Nephron progenitor cell (in vitro differentiated cells): Measurements from ENCODE around the gene NLK.

Experiments used
- DNase-seq: peaks from one replicate; pipeline ENCODE4 v3.0.0; 2021
- H3K27ac Mint-ChIP-seq: 2 replicates; pipeline ENCODE4 v1.8.0; 2021; ENCODE audit warnings: mild to moderate bottlenecking, moderate library complexity, mixed read lengths
- H3K27me3 Mint-ChIP-seq: 2 replicates; pipeline ENCODE4 v1.8.0; 2021; ENCODE audit warnings: mild to moderate bottlenecking, low read depth, mixed read lengths; ENCODE audit not compliant: poor library complexity
- H3K36me3 Mint-ChIP-seq: 2 replicates; pipeline ENCODE4 v1.8.0; 2021; ENCODE audit warnings: low read depth, mixed read lengths
- H3K4me1 Mint-ChIP-seq: 2 replicates; pipeline ENCODE4 v1.8.0; 2021; ENCODE audit warnings: mixed read lengths
- H3K4me3 Mint-ChIP-seq: 2 replicates; pipeline ENCODE4 v1.8.0; 2021; ENCODE audit warnings: mild to moderate bottlenecking, moderate library complexity, mixed read lengths
- H3K9me3 Mint-ChIP-seq: 2 replicates; pipeline ENCODE4 v1.8.0; 2021; ENCODE audit warnings: mild to moderate bottlenecking, moderate library complexity, mixed read lengths
- CTCF ChIP-seq: fragments of 200-600 bp; sonication (generic); IDR thresholded peaks from 2 replicates; pipeline ENCODE4 v1.5.0; 2021; ENCODE audit warnings: antibody characterized with exemption

The NLK gene

GRCh38 chr17:28141773-28142172, 99.3 kb downstream of the NLK start:
- peaks cover 3% of the 10 kb centered on the region for H3K27me3 Mint-ChIP-seq
- H3K4me3 Mint-ChIP-seq = no peak overlapping the region
- H3K36me3 Mint-ChIP-seq = peaks cover 5% of the 10 kb centered on the region
- no peaks in the 10 kb centered on the region for H3K9me3 Mint-ChIP-seq
- peaks cover 10% of the 10 kb centered on the region for H3K4me1 Mint-ChIP-seq
- DNase-seq = no peak
- TF ChIP-seq CTCF = no peak
- H3K27ac Mint-ChIP-seq = no peak overlapping the region

- Mint-ChIP-seq H3K4me1 (peaks cover 10% of the 10 kb centered on the region), H3K4me3 (no peak overlapping the region), H3K9me3 (no peaks in the 10 kb centered on the region), H3K36me3 (peaks cover 5% of the 10 kb centered on the region), H3K27me3 (peaks cover 3% of the 10 kb centered on the region), H3K27ac (peak overlapping the region; percentile 30)
- TF ChIP-seq CTCF = no peak
- no peak for DNase-seq
Measured at GRCh38 chr17:28142305-28142704, 99.8 kb downstream of the NLK start.

- no peak for DNase-seq
- peaks cover 10% of the 10 kb centered on the region for H3K4me1 Mint-ChIP-seq
Measured at GRCh38 chr17:28144019-28144418, 101.5 kb downstream of the NLK start.

GRCh38 chr17:28145348-28145747, 102.9 kb downstream of the NLK start:
- DNase-seq = no peak
- H3K36me3 Mint-ChIP-seq = peaks cover 5% of the 10 kb centered on the region
- H3K27ac Mint-ChIP-seq = no peak overlapping the region
- no peak overlapping the region for H3K4me3 Mint-ChIP-seq
- peaks cover 3% of the 10 kb centered on the region for H3K27me3 Mint-ChIP-seq
- H3K4me1 Mint-ChIP-seq = peaks cover 10% of the 10 kb centered on the region
- H3K9me3 Mint-ChIP-seq = no peaks in the 10 kb centered on the region
- TF ChIP-seq CTCF = no peak

More at GRCh38 chr17:28144019-28144418, 101.5 kb downstream of the NLK start:
- Mint-ChIP-seq H3K27me3 (peaks cover 3% of the 10 kb centered on the region), H3K9me3 (no peaks in the 10 kb centered on the region), H3K36me3 (peaks cover 5% of the 10 kb centered on the region), H3K4me3 (no peak overlapping the region), H3K27ac (no peak overlapping the region)
- TF ChIP-seq CTCF = no peak

GRCh38 chr17:28147017-28147416, 104.5 kb downstream of the NLK start:
- H3K27ac Mint-ChIP-seq = no peak overlapping the region
- DNase-seq = no peak
- H3K36me3 Mint-ChIP-seq = peaks cover 5% of the 10 kb centered on the region
- peaks cover 7% of the 10 kb centered on the region for H3K4me1 Mint-ChIP-seq
- TF ChIP-seq CTCF = no peak
- no peak overlapping the region for H3K4me3 Mint-ChIP-seq
- no peaks in the 10 kb centered on the region for H3K27me3 Mint-ChIP-seq
- H3K9me3 Mint-ChIP-seq = no peaks in the 10 kb centered on the region

GRCh38 chr17:28151001-28151400, 108.5 kb downstream of the NLK start:
- Mint-ChIP-seq H3K4me1 (peaks cover 5% of the 10 kb centered on the region), H3K36me3 (peaks cover 10% of the 10 kb centered on the region), H3K27me3 (no peaks in the 10 kb centered on the region), H3K4me3 (no peak overlapping the region), H3K9me3 (no peaks in the 10 kb centered on the region), H3K27ac (no peak overlapping the region)
- no peak for DNase-seq
- TF ChIP-seq CTCF = no peak
